ENCODE results near the gene S100A10.

Gene S100A10, protein sequence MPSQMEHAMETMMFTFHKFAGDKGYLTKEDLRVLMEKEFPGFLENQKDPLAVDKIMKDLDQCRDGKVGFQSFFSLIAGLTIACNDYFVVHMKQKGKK

GRCh38 chr1:151993734-151994496 lies at the start of gene S100A10:
Gene S100A10, minus strand, starts transcription at chr1:151993859. Its CDS starts 7,629 bp downstream, at chr1:151986230.
- DNase-seq: no peak

- no peak for DNase-seq
Observed at GRCh38 chr1:152042030-152042429, 48.4 kb upstream of the S100A10 start.

DNA sequence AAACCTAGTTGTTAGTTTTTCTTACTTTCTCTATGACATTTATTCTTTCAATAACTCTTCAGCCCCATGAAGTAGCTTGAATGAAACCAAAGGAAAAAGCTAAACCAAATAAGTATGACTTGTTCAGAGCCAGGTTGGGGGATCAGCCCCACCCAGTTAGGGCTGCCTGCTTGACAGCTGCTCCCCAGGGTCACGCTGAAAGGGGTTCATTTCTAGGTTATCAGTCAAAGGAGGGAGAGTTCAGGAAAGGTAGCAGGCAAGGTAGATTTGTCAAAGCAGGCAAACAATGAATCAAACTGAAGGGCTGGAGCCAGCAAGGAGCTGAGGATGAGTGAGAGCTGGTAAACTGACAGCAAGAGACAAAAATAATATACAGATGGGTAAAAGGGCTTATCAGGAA lies 46.2 kb upstream of the S100A10 start:
- no peak for DNase-seq

DNA sequence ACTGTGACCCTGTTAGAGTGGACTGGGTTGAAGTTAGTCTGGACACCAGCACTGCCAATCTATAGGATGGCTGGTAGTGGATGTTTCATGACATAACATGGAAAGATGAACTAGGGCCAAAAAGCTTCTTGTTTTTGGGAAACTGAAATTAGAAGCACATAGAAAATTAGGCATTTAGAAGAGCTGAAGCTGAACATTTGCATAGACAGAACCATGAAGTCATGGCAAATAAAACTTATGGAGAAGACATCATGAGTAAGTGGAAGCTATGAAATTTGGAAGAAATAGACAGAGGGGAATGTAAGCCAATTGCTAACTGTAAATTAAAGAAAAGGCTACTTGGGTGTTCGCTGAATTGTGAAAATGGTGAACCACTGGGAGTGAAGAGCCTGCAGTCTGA lies 45.8 kb upstream of the S100A10 start:
- no peak for DNase-seq

GRCh38 chr1:152038871-152039270 lies 45.2 kb upstream of the S100A10 start:
- no peak for DNase-seq

GRCh38 chr1:152036267-152037216 lies 42.9 kb upstream of the S100A10 start, which contains the start of gene S100A11:
Gene S100A11, minus strand, starts transcription at chr1:152037004. Its CDS starts 89 bp downstream, at chr1:152036915.
- DNase-seq: peak; percentile 29

- no peak for DNase-seq
Observed at GRCh38 chr1:152035539-152036266, 42.0 kb upstream of the S100A10 start.

DNA sequence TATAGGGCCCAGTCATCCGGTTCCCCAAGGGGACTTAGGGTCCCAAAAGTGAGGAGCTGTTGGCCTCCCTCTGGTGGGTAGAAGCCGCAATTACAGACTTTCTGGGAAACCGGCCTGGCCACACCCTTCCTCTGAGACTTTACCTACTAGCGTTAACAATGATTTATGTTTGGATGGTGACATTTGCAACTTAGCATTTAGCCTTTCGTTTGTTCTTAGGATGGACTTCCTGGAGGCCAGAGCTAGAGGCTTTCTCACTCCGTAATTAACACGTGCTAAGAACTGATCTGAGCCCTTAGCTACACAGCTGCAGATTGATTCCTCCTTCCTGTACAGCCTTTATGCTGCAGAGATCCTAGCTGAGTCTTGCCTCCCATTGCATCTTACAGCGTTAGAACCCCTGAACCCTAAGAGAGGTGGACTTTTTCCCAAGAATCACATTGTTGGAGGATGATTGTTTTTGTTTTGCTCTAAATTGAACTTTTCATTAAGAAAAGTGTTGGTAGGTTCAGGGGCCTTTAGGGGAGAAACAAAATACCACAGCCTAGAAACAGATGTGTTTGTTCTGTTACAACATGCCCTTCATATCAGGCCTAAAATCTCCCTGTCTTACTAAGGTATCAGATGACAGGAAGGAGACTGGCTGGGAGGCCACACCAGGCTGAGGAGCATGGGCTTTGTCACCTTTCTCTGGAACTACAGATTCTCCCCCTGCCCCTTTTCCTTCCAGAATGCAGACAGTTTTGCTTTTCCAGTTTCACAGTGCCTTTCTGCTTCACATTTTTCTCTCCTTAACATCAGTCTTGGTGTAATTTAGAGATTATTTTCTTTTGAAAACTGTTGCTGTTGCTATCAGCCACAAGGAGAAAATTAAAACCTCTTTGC lies 41.2 kb upstream of the S100A10 start:
- DNase-seq: peak; percentile 26

DNA sequence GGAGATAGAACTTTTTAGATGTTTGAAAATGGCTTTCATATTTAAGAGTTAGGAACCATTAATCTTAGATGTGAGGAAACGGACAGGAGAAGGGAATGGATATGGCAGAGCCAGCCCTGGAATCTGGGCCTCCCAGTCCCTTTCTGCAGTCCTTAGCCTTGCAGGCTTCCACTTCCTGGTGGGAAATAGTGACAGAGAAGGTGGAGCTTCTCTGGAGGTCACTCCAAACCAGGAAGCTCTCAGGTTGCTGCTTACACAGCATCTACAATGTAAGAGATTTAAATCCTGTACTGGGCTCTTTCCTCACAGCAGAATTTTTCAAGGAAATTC lies 40.6 kb upstream of the S100A10 start:
- DNase-seq: no peak

GRCh38 chr1:152029929-152030211 lies 36.2 kb upstream of the S100A10 start:
- DNase-seq: no peak

GRCh38 chr1:152029144-152029928 lies 35.7 kb upstream of the S100A10 start:
- DNase-seq: no peak

GRCh38 chr1:152026895-152027294 lies 33.2 kb upstream of the S100A10 start:
- no peak for DNase-seq

- DNase-seq: no peak
Observed at GRCh38 chr1:152024223-152024622, 30.6 kb upstream of the S100A10 start.

DNA sequence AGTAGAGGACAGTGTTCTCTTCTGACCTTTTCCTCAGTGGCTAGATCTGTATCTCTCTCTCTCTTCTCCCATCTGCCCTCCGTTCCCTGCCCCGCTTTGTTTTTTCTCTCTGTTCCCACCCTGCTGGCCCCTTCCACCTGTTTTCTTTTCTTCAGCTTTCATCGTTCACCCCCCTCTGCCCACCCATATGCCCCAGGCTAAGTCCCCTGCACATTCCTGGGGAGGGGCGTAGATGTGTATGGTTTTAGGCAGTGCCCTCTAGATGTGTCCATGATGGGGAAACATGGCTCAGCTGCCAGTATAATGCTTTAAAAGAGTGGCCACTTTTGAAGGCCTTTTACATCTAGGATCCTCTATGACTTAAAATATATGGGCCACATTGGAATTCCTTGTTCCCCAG lies 29.6 kb upstream of the S100A10 start:
- no peak for DNase-seq

- no peak for DNase-seq
Observed at GRCh38 chr1:152022474-152022873, 28.8 kb upstream of the S100A10 start.

DNA sequence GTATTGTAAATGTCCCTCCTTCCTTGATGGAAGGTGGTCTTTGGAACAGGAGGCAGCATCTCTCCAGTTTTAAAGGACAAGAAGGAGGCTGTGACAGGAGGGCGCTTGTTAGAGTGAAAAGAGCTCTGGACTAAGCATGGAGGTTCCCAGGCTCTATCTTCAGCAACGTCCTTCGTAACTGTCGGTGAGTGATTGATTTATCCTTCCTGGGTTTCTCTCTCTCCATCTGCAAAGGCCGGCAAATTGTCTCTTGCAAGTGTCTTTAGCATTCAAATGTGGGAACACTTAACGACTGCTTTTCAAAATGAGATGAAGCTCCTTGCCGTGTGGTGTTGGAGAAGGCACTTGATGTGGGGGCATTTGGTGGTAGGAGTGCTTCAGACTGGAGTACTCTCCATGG lies 27.9 kb upstream of the S100A10 start:
- DNase-seq: no peak

DNA sequence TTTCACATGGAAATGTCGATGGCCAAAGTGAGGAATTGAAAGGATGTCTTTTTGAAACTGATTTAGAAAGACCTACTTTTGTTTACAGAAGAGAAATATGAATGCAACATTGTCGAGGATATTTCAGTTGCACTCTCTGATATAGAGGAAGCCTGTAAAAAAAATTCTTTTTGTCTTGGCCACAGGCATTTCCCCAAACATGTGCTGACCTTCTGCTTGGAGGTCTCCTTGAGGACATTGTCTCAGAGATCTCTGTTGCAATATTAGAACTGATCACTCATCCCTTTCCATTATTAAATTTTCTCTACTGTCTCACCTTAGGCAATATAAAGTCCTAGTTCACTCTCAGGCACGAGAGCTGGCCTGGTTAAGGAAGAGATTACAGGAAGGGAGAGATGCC lies 27.2 kb upstream of the S100A10 start:
- no peak for DNase-seq

DNA sequence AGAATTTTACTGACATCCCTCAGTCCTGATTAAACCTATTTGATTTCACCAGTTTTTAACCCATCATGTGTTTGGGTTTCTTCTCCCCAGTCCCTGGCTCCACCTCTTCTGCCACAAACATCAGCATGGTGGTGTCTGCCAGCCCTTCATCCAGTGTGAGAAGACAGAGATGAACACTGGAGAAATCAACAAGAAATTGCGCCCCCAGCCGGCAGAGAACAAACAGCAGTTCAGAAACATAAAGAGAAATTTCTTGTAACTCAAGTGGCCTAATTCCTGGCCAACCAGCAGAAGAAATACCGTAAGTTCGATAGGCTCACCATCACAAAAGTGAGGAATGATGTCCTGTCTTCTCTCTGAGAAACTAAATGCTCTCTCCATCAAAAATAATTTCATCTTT lies 24.9 kb upstream of the S100A10 start:
- no peak for DNase-seq

GRCh38 chr1:152015766-152016165 lies 22.1 kb upstream of the S100A10 start:
- DNase-seq: no peak

DNA sequence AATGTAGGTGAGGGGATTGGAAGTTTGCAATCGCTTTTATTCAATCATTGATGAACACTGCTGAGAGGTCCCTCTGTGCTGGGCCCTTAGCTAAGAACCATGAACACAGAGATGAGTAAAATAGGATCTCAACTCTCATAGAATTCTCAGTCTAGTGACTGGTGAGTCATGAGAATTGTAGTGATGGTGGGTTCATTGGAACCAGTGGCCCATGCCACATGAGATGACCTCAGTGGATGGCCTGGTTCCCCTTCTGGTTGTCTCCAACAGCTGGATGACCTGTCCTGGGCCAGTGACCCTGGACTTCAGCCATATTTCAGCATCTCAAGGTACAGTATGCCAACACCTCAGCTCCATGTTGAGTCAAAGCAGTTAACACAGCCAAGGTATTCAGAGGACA lies 21.3 kb upstream of the S100A10 start:
- DNase-seq: no peak

GRCh38 chr1:152013664-152014237 lies 20.1 kb upstream of the S100A10 start:
- no peak for DNase-seq
